Sigmoid colon (tissue), 4 donors: ENCODE results near the gene MMP21.

ENCODE experiments used
- CTCF ChIP-seq, 4 experiments: fragments of 450-650 bp in 3 of 4; fragments of 200-600 bp in 1 of 4; IDR thresholded peaks; one replicate each; pipeline ENCODE4 v1.5.1; 2016 to 2019; ENCODE audit warnings: antibody characterized with exemption in 4 of 4, mild to moderate bottlenecking in 3 of 4, moderate library complexity in 2 of 4
- POLR2A ChIP-seq, 2 donors: fragments of 450-650 bp; IDR thresholded peaks; one replicate each; pipeline ENCODE4 v1.6.1; 2016; ENCODE audit warnings: antibody characterized with exemption in 2 of 2, mild to moderate bottlenecking in 2 of 2, moderate library complexity in 2 of 2
- POLR2AphosphoS5 ChIP-seq, 4 donors: sonication (generic); formaldehyde crosslinking; IDR thresholded peaks; one replicate each; pipeline ENCODE4 v1.6.1; 2017; ENCODE audit warnings: antibody characterized with exemption in 4 of 4

- TF ChIP-seq POLR2A (IDR thresholded peaks at IDR 0.05) (no peak), CTCF (IDR thresholded peaks at IDR 0.05) (no peak), POLR2AphosphoS5 (IDR thresholded peaks at IDR 0.05) (no peak)
These were observed 48.7 kb downstream of the MMP21 start for GRCh38 chr10:125726914-125727313.
